Transverse colon (tissue), 4 donors: Measurements from ENCODE around the gene SMIM28.

Source experiments
- EP300 ChIP-seq: sonication (generic); formaldehyde crosslinking; IDR thresholded peaks from one replicate; pipeline ENCODE4 v1.6.1; 2017; ENCODE audit warnings: antibody characterized with exemption, low read depth
- POLR2AphosphoS5 ChIP-seq, 3 donors: sonication (generic); formaldehyde crosslinking; IDR thresholded peaks; one replicate each; pipeline ENCODE4 v1.6.1; 2016; ENCODE audit warnings: antibody characterized with exemption in 3 of 3
- TF ChIP-seq, protein P1 (sequence below), 5 experiments: fragments of 200-600 bp in 3 of 5; fragments of 450-650 bp in 2 of 5; sonication (generic) in 3 of 5; IDR thresholded peaks; 1 replicate in 2 of 5; 2 replicates in 3 of 5; pipeline ENCODE4 v1.5.1; 2016 to 2017; ENCODE audit warnings: antibody characterized with exemption in 5 of 5, inconsistent platforms in 3 of 5, mild to moderate bottlenecking in 2 of 5, moderate library complexity in 1 of 5

DNA sequence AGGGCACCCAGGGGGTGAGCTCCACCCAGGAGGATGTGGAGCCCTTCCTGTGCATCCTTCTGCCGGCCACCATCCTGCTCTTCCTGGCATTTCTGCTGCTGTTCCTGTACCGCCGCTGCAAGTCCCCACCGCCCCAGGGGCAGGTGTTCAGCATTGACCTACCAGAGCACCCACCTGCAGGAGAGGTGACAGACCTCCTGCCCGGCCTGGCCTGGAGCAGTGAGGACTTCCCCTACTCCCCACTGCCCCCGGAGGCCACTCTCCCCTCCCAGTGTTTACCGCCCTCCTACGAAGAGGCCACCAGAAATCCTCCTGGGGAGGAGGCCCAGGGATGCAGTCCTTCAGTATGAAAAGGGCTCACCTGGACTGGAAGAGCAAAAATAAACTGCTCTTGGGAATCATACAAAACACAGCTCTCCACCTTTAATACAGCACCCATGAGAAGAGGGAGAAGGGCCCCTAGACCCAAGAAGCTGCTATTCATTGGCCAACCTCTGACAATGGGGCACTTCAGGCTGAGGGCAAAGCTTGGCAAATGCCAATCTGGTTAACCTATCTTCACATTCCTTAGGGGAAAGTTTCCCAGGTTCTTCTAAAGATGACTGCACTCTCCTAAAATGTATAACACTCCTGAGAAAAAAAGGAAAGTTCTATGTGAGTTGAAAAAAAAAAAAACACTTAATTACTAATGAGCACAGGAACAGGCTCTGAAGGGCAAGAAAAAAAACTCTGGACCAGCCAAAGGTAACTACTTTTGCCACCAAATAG lies 5.0 kb downstream of the SMIM28 start:
- TF ChIP-seq, protein P1, sequence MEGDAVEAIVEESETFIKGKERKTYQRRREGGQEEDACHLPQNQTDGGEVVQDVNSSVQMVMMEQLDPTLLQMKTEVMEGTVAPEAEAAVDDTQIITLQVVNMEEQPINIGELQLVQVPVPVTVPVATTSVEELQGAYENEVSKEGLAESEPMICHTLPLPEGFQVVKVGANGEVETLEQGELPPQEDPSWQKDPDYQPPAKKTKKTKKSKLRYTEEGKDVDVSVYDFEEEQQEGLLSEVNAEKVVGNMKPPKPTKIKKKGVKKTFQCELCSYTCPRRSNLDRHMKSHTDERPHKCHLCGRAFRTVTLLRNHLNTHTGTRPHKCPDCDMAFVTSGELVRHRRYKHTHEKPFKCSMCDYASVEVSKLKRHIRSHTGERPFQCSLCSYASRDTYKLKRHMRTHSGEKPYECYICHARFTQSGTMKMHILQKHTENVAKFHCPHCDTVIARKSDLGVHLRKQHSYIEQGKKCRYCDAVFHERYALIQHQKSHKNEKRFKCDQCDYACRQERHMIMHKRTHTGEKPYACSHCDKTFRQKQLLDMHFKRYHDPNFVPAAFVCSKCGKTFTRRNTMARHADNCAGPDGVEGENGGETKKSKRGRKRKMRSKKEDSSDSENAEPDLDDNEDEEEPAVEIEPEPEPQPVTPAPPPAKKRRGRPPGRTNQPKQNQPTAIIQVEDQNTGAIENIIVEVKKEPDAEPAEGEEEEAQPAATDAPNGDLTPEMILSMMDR (IDR thresholded peaks at IDR 0.05): no peak
- no peak for TF ChIP-seq POLR2AphosphoS5 (IDR thresholded peaks at IDR 0.05)
- TF ChIP-seq EP300: no peak
